Measurements from ENCODE around the gene EPS8L1. TPM values are rescaled to one million over a fixed set of nuclear protein-coding genes. Genes with fewer than 3 reads are reported as not detected.

The EPS8L1 gene
- total RNA-seq, 1 donor from 2014 or later, result 375 TPM

- DNase-seq (ENCODE audit: low spot score in 2 of 2, unreplicated experiment in 2 of 2), result no peak
- no peaks in the 10 kb centered on the region for H3K9me3 Mint-ChIP-seq
- H3K4me3 Mint-ChIP-seq, result peak overlapping the region; percentile 31
- no peak for TF ChIP-seq CTCF (IDR thresholded peaks at IDR 0.05; ENCODE audit: unreplicated experiment)
- H3K36me3 Mint-ChIP-seq, result peaks cover 8% of the 10 kb centered on the region
- no peaks in the 10 kb centered on the region for H3K27me3 Mint-ChIP-seq (ENCODE audit: low read depth)
- H3K27ac Mint-ChIP-seq, result peak overlapping the region; percentile 93
- H3K4me1 Mint-ChIP-seq, result peaks cover 32% of the 10 kb centered on the region
Observed at GRCh38 chr19:55112777-55113569, 37.3 kb downstream of the EPS8L1 start.

GRCh38 chr19:55113570-55114039 lies 37.9 kb downstream of the EPS8L1 start:
- Mint-ChIP-seq H3K4me1 (peaks cover 32% of the 10 kb centered on the region), H3K27ac (peak overlapping the region; percentile 93), H3K4me3 (peak overlapping the region; percentile 31), H3K9me3 (no peaks in the 10 kb centered on the region), H3K36me3 (peaks cover 5% of the 10 kb centered on the region), H3K27me3 (ENCODE audit: low read depth) (no peaks in the 10 kb centered on the region)
- TF ChIP-seq CTCF (IDR thresholded peaks at IDR 0.05; ENCODE audit: unreplicated experiment), result no peak
- peak; percentile 64 to 74 for DNase-seq (ENCODE audit: low spot score in 2 of 2, unreplicated experiment in 2 of 2)

GRCh38 chr19:55114566-55115145 lies 39.0 kb downstream of the EPS8L1 start:
- Mint-ChIP-seq H3K4me3 (peak overlapping the region; percentile 85), H3K27me3 (ENCODE audit: low read depth) (peaks cover under 1% of the 10 kb centered on the region), H3K36me3 (peaks cover 2% of the 10 kb centered on the region), H3K9me3 (no peaks in the 10 kb centered on the region), H3K27ac (peak overlapping the region; percentile 72), H3K4me1 (peaks cover 35% of the 10 kb centered on the region)
- TF ChIP-seq CTCF (IDR thresholded peaks at IDR 0.05; ENCODE audit: unreplicated experiment), result no peak
- no peak for DNase-seq (ENCODE audit: low spot score in 2 of 2, unreplicated experiment in 2 of 2)

- H3K4me1 Mint-ChIP-seq, result peaks cover 35% of the 10 kb centered on the region
- H3K9me3 Mint-ChIP-seq, result no peaks in the 10 kb centered on the region
- H3K4me3 Mint-ChIP-seq, result peak overlapping the region; percentile 85
- H3K27me3 Mint-ChIP-seq (ENCODE audit: low read depth), result peaks cover 5% of the 10 kb centered on the region
- peak overlapping the region; percentile 97 for H3K27ac Mint-ChIP-seq
- DNase-seq (ENCODE audit: low spot score in 2 of 2, unreplicated experiment in 2 of 2), result no peak
- peaks cover 2% of the 10 kb centered on the region for H3K36me3 Mint-ChIP-seq
- TF ChIP-seq CTCF (IDR thresholded peaks at IDR 0.05; ENCODE audit: unreplicated experiment), result no peak
Observed at GRCh38 chr19:55115446-55116065, 39.9 kb downstream of the EPS8L1 start.

GRCh38 chr19:55116232-55116858 lies 40.7 kb downstream of the EPS8L1 start:
- TF ChIP-seq CTCF (IDR thresholded peaks at IDR 0.05; ENCODE audit: unreplicated experiment), result no peak
- Mint-ChIP-seq H3K4me3 (peak overlapping the region; percentile 85), H3K9me3 (no peaks in the 10 kb centered on the region), H3K4me1 (peaks cover 35% of the 10 kb centered on the region), H3K27ac (peak overlapping the region; percentile 97), H3K27me3 (ENCODE audit: low read depth) (peaks cover 9% of the 10 kb centered on the region), H3K36me3 (no peaks in the 10 kb centered on the region)
- DNase-seq (ENCODE audit: low spot score in 2 of 2, unreplicated experiment in 2 of 2), result no peak
